Vagina (tissue), 2 donors: ENCODE measurements around the gene MEF2D. TPM values are rescaled to one million over a fixed set of nuclear protein-coding genes. Genes with fewer than 3 reads are reported as not detected.

Source experiments
- DNase-seq, 2 donors: peaks; one replicate each; pipeline ENCODE4 v3.0.0-alpha.2; 2017; ENCODE audit errors: extremely low spot score in 2 of 2
- H3K27ac ChIP-seq: fragments of 200-600 bp; sonication (generic); one replicate; pipeline ENCODE4 v1.5.1; 2019
- H3K27me3 ChIP-seq: fragments of 200-600 bp; sonication (generic); one replicate; pipeline ENCODE4 v1.5.1; 2019
- H3K36me3 ChIP-seq, 2 donors: fragments of 200-600 bp; sonication (generic); one replicate each; pipeline ENCODE4 v1.5.1; 2017 to 2019
- H3K4me1 ChIP-seq: fragments of 200-600 bp; sonication (generic); one replicate; pipeline ENCODE4 v1.5.1; 2019
- H3K4me3 ChIP-seq, 2 donors: fragments of 200-600 bp; sonication (generic); 1 replicate in 1 of 2; 2 replicates in 1 of 2; pipeline ENCODE4 v1.5.1; 2016 to 2019
- H3K9me3 ChIP-seq: fragments of 200-600 bp; sonication (generic); one replicate; pipeline ENCODE4 v1.5.1; 2019
- CTCF ChIP-seq, 3 experiments: fragments of 450-650 bp in 2 of 3; fragments of 200-600 bp in 1 of 3; sonication (generic) in 1 of 3; IDR thresholded peaks; one replicate each; pipeline ENCODE4 v1.5.1; 2017 to 2019; ENCODE audit warnings: antibody characterized with exemption in 3 of 3, mild to moderate bottlenecking in 2 of 3, moderate library complexity in 2 of 3
- POLR2A ChIP-seq, 2 donors: fragments of 450-650 bp; IDR thresholded peaks; one replicate each; pipeline ENCODE4 v1.6.1; 2017; ENCODE audit warnings: antibody characterized with exemption in 2 of 2, mild to moderate bottlenecking in 2 of 2, moderate library complexity in 2 of 2
- POLR2AphosphoS5 ChIP-seq, 2 donors: sonication (generic); formaldehyde crosslinking; IDR thresholded peaks; one replicate each; pipeline ENCODE4 v1.9.0; 2017; ENCODE audit warnings: antibody characterized with exemption in 2 of 2, mild to moderate bottlenecking in 2 of 2, low read depth in 1 of 2; ENCODE audit not compliant: insufficient read depth in 1 of 2
- intact Hi-C: fragments of 100-400 bp; cut with DNase I; formaldehyde crosslinking; loops from one replicate; pipeline ENCODE4 v1.15.1; 2023
- total RNA-seq: library from RNA; depleted of rRNA; stranded (reverse); fragments of >200 nt; gene quantifications from one replicate; pipeline ENCODE4 v1.2.3, GENCODE V29; 2016

MEF2D gene
- total RNA-seq, 1 donor from 2014 or later, result 33.9 TPM

GRCh38 chr1:156431769-156432668 is 68.6 kb downstream of the MEF2D start:
- H3K4me1 ChIP-seq, result peaks cover 14% of the 10 kb centered on the region
- peaks cover 12% of the 10 kb centered on the region for H3K27me3 ChIP-seq
- TF ChIP-seq CTCF (IDR thresholded peaks at IDR 0.05), result no peak
- TF ChIP-seq POLR2AphosphoS5 (IDR thresholded peaks at IDR 0.05; ENCODE audit: insufficient read depth in 1 of 2, low read depth in 1 of 2), result no peak
- TF ChIP-seq POLR2A (IDR thresholded peaks at IDR 0.05), result no peak
- intact Hi-C loops, result no loop called here
- H3K9me3 ChIP-seq, result no peaks in the 10 kb centered on the region
- H3K4me3 ChIP-seq, result no peak overlapping the region
- DNase-seq, result no peak
- no peak overlapping the region for H3K27ac ChIP-seq
- no peaks in the 10 kb centered on the region for H3K36me3 ChIP-seq

GRCh38 chr1:156431366-156431765 is 69.2 kb downstream of the MEF2D start:
- Histone ChIP-seq H3K27ac (no peak overlapping the region), H3K9me3 (no peaks in the 10 kb centered on the region), H3K4me3 (no peak overlapping the region), H3K4me1 (peaks cover 10% of the 10 kb centered on the region), H3K36me3 (no peaks in the 10 kb centered on the region), H3K27me3 (peaks cover 6% of the 10 kb centered on the region)
- TF ChIP-seq POLR2A (IDR thresholded peaks at IDR 0.05) (no peak), POLR2AphosphoS5 (IDR thresholded peaks at IDR 0.05; ENCODE audit: insufficient read depth in 1 of 2, low read depth in 1 of 2) (no peak), CTCF (IDR thresholded peaks at IDR 0.05) (no peak)
- no peak for DNase-seq
- intact Hi-C loops, result no loop called here

GRCh38 chr1:156430866-156431265 is 69.7 kb downstream of the MEF2D start:
- Histone ChIP-seq H3K36me3 (no peaks in the 10 kb centered on the region), H3K27me3 (peaks cover under 1% of the 10 kb centered on the region), H3K4me3 (no peak overlapping the region), H3K27ac (no peak overlapping the region), H3K4me1 (peaks cover 6% of the 10 kb centered on the region), H3K9me3 (no peaks in the 10 kb centered on the region)
- TF ChIP-seq POLR2AphosphoS5 (IDR thresholded peaks at IDR 0.05; ENCODE audit: insufficient read depth in 1 of 2, low read depth in 1 of 2) (no peak), CTCF (IDR thresholded peaks at IDR 0.05) (no peak), POLR2A (IDR thresholded peaks at IDR 0.05) (no peak)
- intact Hi-C loops, result no loop called here
- DNase-seq, result no peak

- H3K27me3 ChIP-seq, result no peaks in the 10 kb centered on the region
- intact Hi-C loops, result no loop called here
- no peak overlapping the region for H3K4me3 ChIP-seq
- no peak for DNase-seq
- TF ChIP-seq POLR2AphosphoS5 (IDR thresholded peaks at IDR 0.05; ENCODE audit: insufficient read depth in 1 of 2, low read depth in 1 of 2) (no peak), POLR2A (IDR thresholded peaks at IDR 0.05) (no peak), CTCF (IDR thresholded peaks at IDR 0.05) (no peak)
- no peaks in the 10 kb centered on the region for H3K9me3 ChIP-seq
- H3K4me1 ChIP-seq, result peaks cover under 1% of the 10 kb centered on the region
- no peak overlapping the region for H3K27ac ChIP-seq
- H3K36me3 ChIP-seq, result no peaks in the 10 kb centered on the region
Observed at GRCh38 chr1:156430303-156430702, 70.3 kb downstream of the MEF2D start.
